A549 (cell line): ENCODE measurements around the gene PCDHA13. TPM values are rescaled to one million over a fixed set of nuclear protein-coding genes. Genes with fewer than 3 reads are reported as not detected.

ENCODE experiments used
- ATAC-seq, 2 experiments: fragments of 200-7000 bp in 1 of 2; fragments of >200 bp in 1 of 2; cut with Nextera tagmentation in 1 of 2; cut with Tn5 transposase in 1 of 2; 3 replicates each; pipeline versions ENCODE4 v1.8.0 to v1.9.1; 2018 to 2020; ENCODE audit warnings: mild to moderate bottlenecking in 1 of 2, moderate library complexity in 1 of 2
- CTCF ChIA-PET: fragments of 300-600 bp; sonication (Branson Sonifier 250); formaldehyde crosslinking; extraction: SDS; loops from one replicate; lab custom pipeline; 2021; ENCODE audit warnings: antibody characterized with exemption, inconsistent platforms; lab: Yijun Ruan, JAX
- POLR2A ChIA-PET: fragments of 350-600 bp; formaldehyde crosslinking; extraction: SDS; loops from one replicate; lab custom pipeline; 2021; ENCODE audit warnings: antibody characterized with exemption, inconsistent platforms; lab: Yijun Ruan, JAX
- DNase-seq, 2 experiments: peaks; one replicate each; pipeline versions ENCODE4 v3.0.0 to v3.0.0-alpha.2; 2011 to 2016; ENCODE audit warnings: low read depth in 1 of 2, low spot score in 1 of 2
- FAIRE-seq: peaks from 2 replicates; lab custom pipeline; 2011; peaks lifted over from hg19 to GRCh38; lab: Jason Lieb, UNC
- H3K27ac ChIP-seq, 2 experiments: fragments of >200 bp; sonication (Bioruptor Twin); formaldehyde crosslinking; 3 replicates each; pipeline ENCODE4 v1.5.1; 2016 to 2017
- H3K4me1 ChIP-seq: fragments of >200 bp; sonication (Bioruptor Twin); formaldehyde crosslinking; 3 replicates; pipeline ENCODE4 v1.6.1; 2016
- H3K4me2 ChIP-seq: fragments of >200 bp; sonication (Bioruptor Twin); formaldehyde crosslinking; 3 replicates; pipeline ENCODE4 v1.6.1; 2016
- H3K4me3 ChIP-seq: fragments of >200 bp; sonication (Bioruptor Twin); formaldehyde crosslinking; 3 replicates; pipeline ENCODE4 v1.5.1; 2016
- H3K9me3 ChIP-seq: fragments of >200 bp; sonication (Bioruptor Twin); formaldehyde crosslinking; 3 replicates; pipeline ENCODE4 v1.6.1; 2016
- EHF ChIP-seq: fragments of 250-450 bp; sonication (Bioruptor Pico); IDR thresholded peaks from 2 replicates; pipeline ENCODE4 v1.5.0; 2020; ENCODE audit warnings: mild to moderate bottlenecking
- EHMT2 ChIP-seq: fragments of 200-600 bp; sonication (generic); IDR thresholded peaks from 2 replicates; pipeline ENCODE4 v1.6.1; 2016; ENCODE audit warnings: antibody characterized with exemption, low read depth, mild to moderate bottlenecking, moderate library complexity
- EP300 ChIP-seq, 2 experiments: fragments of >200 bp; sonication (Bioruptor Twin); formaldehyde crosslinking; IDR thresholded peaks; 2 replicates in 1 of 2; 3 replicates in 1 of 2; pipeline ENCODE4 v1.6.1; 2016 to 2017
- FOSL2 ChIP-seq, 2 experiments: fragments of 450-650 bp in 1 of 2; fragments of >200 bp in 1 of 2; sonication (Bioruptor Twin) in 1 of 2; formaldehyde crosslinking; IDR thresholded peaks; 2 replicates each; pipeline versions ENCODE4 v1.5.0 to v1.6.1; 2016 to 2020; ENCODE audit warnings: mild to moderate bottlenecking in 1 of 2, moderate library complexity in 1 of 2
- FOXS1 ChIP-seq: fragments of 250-450 bp; sonication (Bioruptor Pico); IDR thresholded peaks from 2 replicates; pipeline ENCODE4 v1.5.0; 2020; ENCODE audit warnings: mild to moderate bottlenecking, moderate library complexity
- HEYL ChIP-seq: fragments of 250-450 bp; sonication (Bioruptor Pico); IDR thresholded peaks from 2 replicates; pipeline ENCODE4 v1.8.0; 2021; ENCODE audit warnings: mild to moderate bottlenecking, moderate library complexity
- HOXB13 ChIP-seq: fragments of 250-450 bp; sonication (Bioruptor Pico); IDR thresholded peaks from 2 replicates; pipeline ENCODE4 v1.5.0; 2020; ENCODE audit warnings: low read depth, mild to moderate bottlenecking, moderate library complexity
- JUN ChIP-seq, 2 experiments: fragments of >200 bp; sonication (Bioruptor Twin); formaldehyde crosslinking; IDR thresholded peaks; 2 replicates in 1 of 2; 3 replicates in 1 of 2; pipeline ENCODE4 v1.6.1; 2016 to 2017
- JUNB ChIP-seq: fragments of >200 bp; sonication (Bioruptor Twin); formaldehyde crosslinking; IDR thresholded peaks from 2 replicates; pipeline ENCODE4 v1.6.1; 2016
- KDM1A ChIP-seq: fragments of 200-600 bp; sonication (generic); IDR thresholded peaks from 2 replicates; pipeline ENCODE4 v1.6.1; 2016; ENCODE audit warnings: low read depth, mild to moderate bottlenecking
- MYC ChIP-seq: IDR thresholded peaks from 2 replicates; pipeline ENCODE4 v1.6.1; 2012; ENCODE audit warnings: mild to moderate bottlenecking, inconsistent platforms, low read length, improper control_type of control experiment, borderline replicate concordance
- NR3C1 ChIP-seq: fragments of >200 bp; sonication (Bioruptor Twin); formaldehyde crosslinking; IDR thresholded peaks from 3 replicates; pipeline ENCODE4 v1.6.1; 2017
- RFX5 ChIP-seq: fragments of 450-650 bp; IDR thresholded peaks from 2 replicates; pipeline ENCODE4 v1.7.1; 2014; ENCODE audit warnings: antibody characterized with exemption, mild to moderate bottlenecking, moderate library complexity
- SMC3 ChIP-seq: fragments of >200 bp; sonication (Bioruptor Twin); formaldehyde crosslinking; IDR thresholded peaks from 3 replicates; pipeline ENCODE4 v1.6.1; 2018; ENCODE audit warnings: inconsistent platforms
- SREBF2 ChIP-seq: fragments of 450-650 bp; IDR thresholded peaks from 2 replicates; pipeline ENCODE4 v1.6.1; 2014; ENCODE audit warnings: mild to moderate bottlenecking, moderate library complexity
- WGBS: methylation state at CpG from one replicate; pipeline ENCODE4 v1.1.6; 2017; ENCODE audit errors: missing lambda C conversion rate; 5-methylcytosine and 5-hydroxymethylcytosine counted together
- polyA plus RNA-seq, 4 experiments: library from polyadenylated mRNA; depleted of rRNA in 3 of 4; stranded (reverse); fragments of >200 nt; fragmentation: RNase III in 1 of 4; extraction: RNeasy Plus Mini Kit Qiagen cat#74134 plus additional on column Dnase treatment in 1 of 4; gene quantifications; 2 replicates in 3 of 4; 3 replicates in 1 of 4; pipeline ENCODE4 v1.2.3, GENCODE V29; 2011 to 2017
- TF ChIP-seq, protein P1 (sequence below): fragments of 200-600 bp; sonication (generic); IDR thresholded peaks from 2 replicates; pipeline ENCODE4 v1.6.1; 2016; ENCODE audit warnings: antibody characterized with exemption, mild to moderate bottlenecking, moderate library complexity
- TF ChIP-seq, protein P2 (sequence below): fragments of >200 bp; sonication (Bioruptor Twin); formaldehyde crosslinking; IDR thresholded peaks from 3 replicates; pipeline ENCODE4 v1.6.1; 2016
- TF ChIP-seq, protein P3 (sequence below): IDR thresholded peaks from 2 replicates; pipeline ENCODE4 v1.6.1; 2012
- TF ChIP-seq, protein P4 (sequence below): fragments of >200 bp; sonication (Bioruptor Twin); formaldehyde crosslinking; IDR thresholded peaks from 2 replicates; pipeline ENCODE4 v1.6.1; 2016
- TF ChIP-seq, protein P5 (sequence below): fragments of >200 bp; sonication (Bioruptor Twin); formaldehyde crosslinking; IDR thresholded peaks from 3 replicates; pipeline ENCODE4 v1.5.1; 2016
- TF ChIP-seq, protein P6 (sequence below): fragments of 250-450 bp; sonication (Bioruptor Pico); IDR thresholded peaks from 2 replicates; pipeline ENCODE4 v1.5.0; 2020; ENCODE audit warnings: low read depth, mild to moderate bottlenecking, moderate library complexity

The PCDHA13 gene
- polyA plus RNA-seq, 2 of the 4 experiments (the other 2 are of a cell fraction): 0.14 TPM; not detected in 1

DNA sequence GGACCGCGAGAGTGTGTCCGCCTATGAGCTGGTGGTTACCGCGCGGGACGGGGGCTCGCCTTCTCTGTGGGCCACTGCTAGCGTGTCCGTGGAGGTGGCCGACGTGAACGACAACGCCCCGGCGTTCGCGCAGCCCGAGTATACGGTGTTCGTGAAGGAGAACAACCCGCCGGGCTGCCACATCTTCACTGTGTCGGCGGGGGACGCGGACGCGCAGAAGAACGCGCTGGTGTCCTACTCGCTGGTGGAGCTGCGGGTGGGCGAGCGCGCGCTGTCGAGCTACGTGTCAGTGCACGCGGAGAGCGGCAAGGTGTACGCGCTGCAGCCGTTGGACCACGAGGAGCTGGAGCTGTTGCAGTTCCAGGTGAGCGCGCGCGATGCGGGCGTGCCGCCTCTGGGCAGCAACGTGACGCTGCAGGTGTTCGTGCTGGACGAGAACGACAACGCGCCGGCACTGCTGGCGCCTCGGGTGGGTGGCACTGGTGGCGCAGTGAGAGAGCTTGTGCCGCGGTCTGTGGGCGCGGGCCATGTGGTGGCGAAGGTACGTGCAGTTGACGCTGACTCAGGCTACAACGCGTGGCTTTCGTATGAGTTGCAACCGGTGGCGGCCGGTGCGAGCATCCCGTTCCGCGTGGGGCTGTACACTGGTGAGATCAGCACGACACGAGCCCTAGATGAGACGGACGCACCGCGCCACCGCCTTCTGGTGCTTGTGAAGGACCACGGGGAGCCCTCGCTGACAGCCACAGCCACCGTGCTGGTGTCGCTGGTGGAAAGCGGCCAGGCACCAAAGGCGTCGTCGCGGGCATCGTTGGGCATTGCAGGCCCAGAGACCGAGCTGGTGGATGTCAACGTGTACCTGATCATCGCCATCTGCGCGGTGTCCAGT is 46.1 kb upstream of the PCDHA13 start:
- no peak overlapping the region for H3K4me3 ChIP-seq
- no peak for FAIRE-seq
- POLR2A ChIA-PET: no interaction called here
- DNase-seq: no peak
- no peak for TF ChIP-seq NR3C1
- no peak for TF ChIP-seq EHMT2
- TF ChIP-seq, protein P1, sequence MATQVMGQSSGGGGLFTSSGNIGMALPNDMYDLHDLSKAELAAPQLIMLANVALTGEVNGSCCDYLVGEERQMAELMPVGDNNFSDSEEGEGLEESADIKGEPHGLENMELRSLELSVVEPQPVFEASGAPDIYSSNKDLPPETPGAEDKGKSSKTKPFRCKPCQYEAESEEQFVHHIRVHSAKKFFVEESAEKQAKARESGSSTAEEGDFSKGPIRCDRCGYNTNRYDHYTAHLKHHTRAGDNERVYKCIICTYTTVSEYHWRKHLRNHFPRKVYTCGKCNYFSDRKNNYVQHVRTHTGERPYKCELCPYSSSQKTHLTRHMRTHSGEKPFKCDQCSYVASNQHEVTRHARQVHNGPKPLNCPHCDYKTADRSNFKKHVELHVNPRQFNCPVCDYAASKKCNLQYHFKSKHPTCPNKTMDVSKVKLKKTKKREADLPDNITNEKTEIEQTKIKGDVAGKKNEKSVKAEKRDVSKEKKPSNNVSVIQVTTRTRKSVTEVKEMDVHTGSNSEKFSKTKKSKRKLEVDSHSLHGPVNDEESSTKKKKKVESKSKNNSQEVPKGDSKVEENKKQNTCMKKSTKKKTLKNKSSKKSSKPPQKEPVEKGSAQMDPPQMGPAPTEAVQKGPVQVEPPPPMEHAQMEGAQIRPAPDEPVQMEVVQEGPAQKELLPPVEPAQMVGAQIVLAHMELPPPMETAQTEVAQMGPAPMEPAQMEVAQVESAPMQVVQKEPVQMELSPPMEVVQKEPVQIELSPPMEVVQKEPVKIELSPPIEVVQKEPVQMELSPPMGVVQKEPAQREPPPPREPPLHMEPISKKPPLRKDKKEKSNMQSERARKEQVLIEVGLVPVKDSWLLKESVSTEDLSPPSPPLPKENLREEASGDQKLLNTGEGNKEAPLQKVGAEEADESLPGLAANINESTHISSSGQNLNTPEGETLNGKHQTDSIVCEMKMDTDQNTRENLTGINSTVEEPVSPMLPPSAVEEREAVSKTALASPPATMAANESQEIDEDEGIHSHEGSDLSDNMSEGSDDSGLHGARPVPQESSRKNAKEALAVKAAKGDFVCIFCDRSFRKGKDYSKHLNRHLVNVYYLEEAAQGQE: no peak
- TF ChIP-seq, protein P2, sequence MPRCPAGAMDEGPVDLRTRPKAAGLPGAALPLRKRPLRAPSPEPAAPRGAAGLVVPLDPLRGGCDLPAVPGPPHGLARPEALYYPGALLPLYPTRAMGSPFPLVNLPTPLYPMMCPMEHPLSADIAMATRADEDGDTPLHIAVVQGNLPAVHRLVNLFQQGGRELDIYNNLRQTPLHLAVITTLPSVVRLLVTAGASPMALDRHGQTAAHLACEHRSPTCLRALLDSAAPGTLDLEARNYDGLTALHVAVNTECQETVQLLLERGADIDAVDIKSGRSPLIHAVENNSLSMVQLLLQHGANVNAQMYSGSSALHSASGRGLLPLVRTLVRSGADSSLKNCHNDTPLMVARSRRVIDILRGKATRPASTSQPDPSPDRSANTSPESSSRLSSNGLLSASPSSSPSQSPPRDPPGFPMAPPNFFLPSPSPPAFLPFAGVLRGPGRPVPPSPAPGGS: no peak
- TF ChIP-seq, protein P3, sequence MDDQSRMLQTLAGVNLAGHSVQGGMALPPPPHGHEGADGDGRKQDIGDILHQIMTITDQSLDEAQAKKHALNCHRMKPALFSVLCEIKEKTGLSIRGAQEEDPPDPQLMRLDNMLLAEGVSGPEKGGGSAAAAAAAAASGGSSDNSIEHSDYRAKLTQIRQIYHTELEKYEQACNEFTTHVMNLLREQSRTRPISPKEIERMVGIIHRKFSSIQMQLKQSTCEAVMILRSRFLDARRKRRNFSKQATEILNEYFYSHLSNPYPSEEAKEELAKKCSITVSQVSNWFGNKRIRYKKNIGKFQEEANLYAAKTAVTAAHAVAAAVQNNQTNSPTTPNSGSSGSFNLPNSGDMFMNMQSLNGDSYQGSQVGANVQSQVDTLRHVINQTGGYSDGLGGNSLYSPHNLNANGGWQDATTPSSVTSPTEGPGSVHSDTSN: no peak
- no peak for TF ChIP-seq HEYL (CRISPR knock-in tag)
- no peak for TF ChIP-seq MYC
- TF ChIP-seq, all 56 proteins: peak for 0
- ATAC-seq: no peak
- no peaks in the 10 kb centered on the region for H3K4me1 ChIP-seq
- H3K4me2 ChIP-seq: no peak overlapping the region
- no peak overlapping the region for H3K27ac ChIP-seq
- CTCF ChIA-PET: interaction anchor here (0.8 to 1.0 kb wide), 4 partner anchors 14 to 40 kb away, joined by 3 to 4 read pairs (median 3); partner anchors contain the start of genes PCDHA12 and PCDHA5
- 86% methylated on average over 91 of the region's 103 CpGs for WGBS
- peaks cover 5% of the 10 kb centered on the region; the same call in 1 of the 3 replicates for H3K9me3 ChIP-seq

DNA sequence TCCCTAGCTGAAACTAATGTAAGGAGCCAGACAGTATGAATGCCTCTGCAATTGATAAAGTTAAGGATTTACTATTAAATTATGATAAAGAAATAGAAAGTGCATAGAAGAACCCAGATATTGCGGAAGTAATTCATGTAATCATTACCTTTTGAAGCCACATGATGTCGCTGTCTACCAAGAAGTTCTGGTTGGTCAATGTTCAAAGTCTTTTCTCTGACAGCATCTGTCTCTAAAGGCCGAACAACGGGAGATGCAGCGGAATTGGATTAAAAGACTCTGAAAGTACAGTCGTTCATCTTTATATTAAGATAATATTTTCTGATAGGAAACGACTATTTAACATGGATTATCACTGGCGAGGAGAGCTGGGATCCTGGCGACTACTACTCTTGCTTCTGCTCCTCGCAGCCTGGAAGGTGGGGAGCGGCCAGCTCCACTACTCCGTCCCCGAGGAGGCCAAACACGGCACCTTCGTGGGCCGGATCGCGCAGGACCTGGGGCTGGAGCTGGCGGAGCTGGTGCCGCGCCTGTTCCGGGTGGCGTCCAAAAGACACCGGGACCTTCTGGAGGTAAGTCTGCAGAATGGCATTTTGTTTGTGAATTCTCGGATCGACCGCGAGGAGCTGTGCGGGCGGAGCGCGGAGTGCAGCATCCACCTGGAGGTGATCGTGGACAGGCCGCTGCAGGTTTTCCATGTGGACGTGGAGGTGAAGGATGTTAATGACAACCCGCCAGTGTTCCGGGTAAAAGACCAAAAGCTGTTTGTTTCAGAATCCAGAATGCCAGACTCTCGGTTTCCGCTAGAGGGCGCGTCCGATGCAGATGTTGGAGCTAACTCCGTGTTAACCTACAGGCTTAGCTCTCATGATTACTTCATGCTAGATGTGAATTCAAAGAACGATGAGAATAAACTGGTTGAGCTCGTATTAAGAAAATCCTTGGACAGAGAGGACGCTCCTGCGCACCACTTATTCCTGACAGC is 40.7 kb upstream of the PCDHA13 start, which contains the start of gene PCDHA8:
TSS of gene PCDHA8 (plus strand) at position 210 of the 985 bp plus-strand sequence. CDS start at position 345, 135 bp downstream.
- peak within 1 kb of the TSS; percentile 55 for H3K4me2 ChIP-seq
- 54% methylated on average over 40 of the region's 47 CpGs for WGBS
- H3K9me3 ChIP-seq: 0 out of 3 replicates have a peak, but pooled peaks cover 3% of the 10 kb centered on the region
- DNase-seq: peak; percentile 20 to 46
- CTCF ChIA-PET: interaction anchor here (0.6 to 2.4 kb wide), 28 partner anchors 8 to 528 kb away, joined by 3 to 18 read pairs (median 3); partner anchors contain the start of genes PCDHA1, PCDHA11, PCDHA12 and PCDHA5
- no peak for FAIRE-seq
- no peaks in the 10 kb centered on the region for H3K4me1 ChIP-seq
- POLR2A ChIA-PET: no interaction called here
- peak within 1 kb of the TSS; percentile 42 for H3K4me3 ChIP-seq
- no peak within 1 kb of the TSS for H3K27ac ChIP-seq
- peak; percentile 78 to 82; a peak in 5 of 6 replicates for ATAC-seq
- no peak for TF ChIP-seq EP300 (IDR thresholded peaks at IDR 0.05)
- TF ChIP-seq RFX5: no peak
- TF ChIP-seq FOSL2 (IDR thresholded peaks at IDR 0.05): no peak
- TF ChIP-seq FOSL2 (CRISPR knock-in tag; IDR thresholded peaks at IDR 0.05): no peak
- no peak for TF ChIP-seq JUNB
- TF ChIP-seq, protein P2: no peak
- TF ChIP-seq FOXS1: no peak
- TF ChIP-seq SMC3: 0 out of 3 replicates have a peak, but pooled peaks have one; percentile 12
- TF ChIP-seq SREBF2: no peak
- no peak for TF ChIP-seq JUN (IDR thresholded peaks at IDR 0.05)
- TF ChIP-seq KDM1A: no peak
- no peak for TF ChIP-seq HOXB13 (CRISPR knock-in tag)
- TF ChIP-seq, protein P4, sequence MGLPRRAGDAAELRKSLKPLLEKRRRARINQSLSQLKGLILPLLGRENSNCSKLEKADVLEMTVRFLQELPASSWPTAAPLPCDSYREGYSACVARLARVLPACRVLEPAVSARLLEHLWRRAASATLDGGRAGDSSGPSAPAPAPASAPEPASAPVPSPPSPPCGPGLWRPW: no peak
- TF ChIP-seq, protein P5, sequence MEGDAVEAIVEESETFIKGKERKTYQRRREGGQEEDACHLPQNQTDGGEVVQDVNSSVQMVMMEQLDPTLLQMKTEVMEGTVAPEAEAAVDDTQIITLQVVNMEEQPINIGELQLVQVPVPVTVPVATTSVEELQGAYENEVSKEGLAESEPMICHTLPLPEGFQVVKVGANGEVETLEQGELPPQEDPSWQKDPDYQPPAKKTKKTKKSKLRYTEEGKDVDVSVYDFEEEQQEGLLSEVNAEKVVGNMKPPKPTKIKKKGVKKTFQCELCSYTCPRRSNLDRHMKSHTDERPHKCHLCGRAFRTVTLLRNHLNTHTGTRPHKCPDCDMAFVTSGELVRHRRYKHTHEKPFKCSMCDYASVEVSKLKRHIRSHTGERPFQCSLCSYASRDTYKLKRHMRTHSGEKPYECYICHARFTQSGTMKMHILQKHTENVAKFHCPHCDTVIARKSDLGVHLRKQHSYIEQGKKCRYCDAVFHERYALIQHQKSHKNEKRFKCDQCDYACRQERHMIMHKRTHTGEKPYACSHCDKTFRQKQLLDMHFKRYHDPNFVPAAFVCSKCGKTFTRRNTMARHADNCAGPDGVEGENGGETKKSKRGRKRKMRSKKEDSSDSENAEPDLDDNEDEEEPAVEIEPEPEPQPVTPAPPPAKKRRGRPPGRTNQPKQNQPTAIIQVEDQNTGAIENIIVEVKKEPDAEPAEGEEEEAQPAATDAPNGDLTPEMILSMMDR: peak; percentile 33; the same call in 1 of the 3 replicates
- TF ChIP-seq, protein P6, sequence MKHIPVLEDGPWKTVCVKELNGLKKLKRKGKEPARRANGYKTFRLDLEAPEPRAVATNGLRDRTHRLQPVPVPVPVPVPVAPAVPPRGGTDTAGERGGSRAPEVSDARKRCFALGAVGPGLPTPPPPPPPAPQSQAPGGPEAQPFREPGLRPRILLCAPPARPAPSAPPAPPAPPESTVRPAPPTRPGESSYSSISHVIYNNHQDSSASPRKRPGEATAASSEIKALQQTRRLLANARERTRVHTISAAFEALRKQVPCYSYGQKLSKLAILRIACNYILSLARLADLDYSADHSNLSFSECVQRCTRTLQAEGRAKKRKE: no peak
- no peak for TF ChIP-seq EHF (CRISPR knock-in tag)
